Neural progenitor cell (in vitro differentiated cells): Measurements from ENCODE around the gene MED13L. TPM values are rescaled to one million over a fixed set of nuclear protein-coding genes. Genes with fewer than 3 reads are reported as not detected.

Experiments used
- DNase-seq: peaks from one replicate; pipeline ENCODE4 v3.0.0-alpha.2; 2016; ENCODE audit warnings: low spot score
- H2AFZ ChIP-seq: fragments of 200-600 bp; sonication (generic); replicated peaks from 2 replicates; pipeline ENCODE4 v1.6.1; 2016; ENCODE audit warnings: antibody characterized with exemption
- H3F3A ChIP-seq: fragments of 200-600 bp; sonication (generic); 2 replicates; pipeline ENCODE4 v1.6.1; 2016; ENCODE audit warnings: antibody characterized with exemption, low read depth
- H3K27ac ChIP-seq: fragments of 200-600 bp; sonication (generic); 2 replicates; pipeline ENCODE4 v1.5.1; 2016; ENCODE audit warnings: mild to moderate bottlenecking
- H3K27me3 ChIP-seq: fragments of 200-600 bp; sonication (generic); 2 replicates; pipeline ENCODE4 v1.6.1; 2016; ENCODE audit warnings: mild to moderate bottlenecking, moderate library complexity
- H3K36me3 ChIP-seq: fragments of 200-600 bp; sonication (generic); 2 replicates; pipeline ENCODE4 v1.5.1; 2016
- H3K4me1 ChIP-seq: fragments of 200-600 bp; sonication (generic); 2 replicates; pipeline ENCODE4 v1.6.1; 2016; ENCODE audit warnings: mixed run types
- H3K4me2 ChIP-seq: fragments of 200-600 bp; sonication (generic); 2 replicates; pipeline ENCODE4 v1.6.1; 2016
- H3K4me3 ChIP-seq: fragments of 200-600 bp; sonication (generic); 2 replicates; pipeline ENCODE4 v1.5.1; 2016
- H3K79me2 ChIP-seq: fragments of 200-600 bp; sonication (generic); 2 replicates; pipeline ENCODE4 v1.6.1; 2016; ENCODE audit warnings: low read depth
- H3K9ac ChIP-seq: fragments of 200-600 bp; sonication (generic); 2 replicates; pipeline ENCODE4 v1.6.1; 2016
- H3K9me3 ChIP-seq: fragments of 200-600 bp; sonication (generic); 2 replicates; pipeline ENCODE4 v1.5.1; 2016; ENCODE audit warnings: low read depth
- H4K20me1 ChIP-seq: fragments of 200-600 bp; sonication (generic); 2 replicates; pipeline ENCODE4 v1.6.1; 2016; ENCODE audit warnings: low read depth
- H3K27ac Mint-ChIP-seq: 3 replicates; pipeline ENCODE4 v1.8.0; 2021; ENCODE audit warnings: mixed read lengths
- H3K27me3 Mint-ChIP-seq: 2 replicates; pipeline ENCODE4 v1.8.0; 2022; ENCODE audit warnings: low read depth, mild to moderate bottlenecking, inconsistent platforms, moderate library complexity, mixed read lengths; ENCODE audit not compliant: insufficient read depth
- H3K36me3 Mint-ChIP-seq: 3 replicates; pipeline ENCODE4 v1.8.0; 2021; ENCODE audit warnings: mixed read lengths
- H3K4me1 Mint-ChIP-seq: 3 replicates; pipeline ENCODE4 v1.8.0; 2021; ENCODE audit warnings: mixed read lengths
- H3K4me3 Mint-ChIP-seq: 3 replicates; pipeline ENCODE4 v1.8.0; 2021; ENCODE audit warnings: mild to moderate bottlenecking, moderate library complexity, mixed read lengths
- H3K9me3 Mint-ChIP-seq: 3 replicates; pipeline ENCODE4 v1.8.0; 2020; ENCODE audit warnings: mixed read lengths
- EZH2 ChIP-seq: fragments of 200-600 bp; sonication (generic); IDR thresholded peaks from 2 replicates; pipeline ENCODE4 v1.6.1; 2017; ENCODE audit warnings: antibody characterized with exemption, mild to moderate bottlenecking, moderate library complexity
- EZH2phosphoT487 ChIP-seq: fragments of 200-600 bp; sonication (generic); IDR thresholded peaks from 2 replicates; pipeline ENCODE4 v1.6.1; 2017; ENCODE audit warnings: antibody characterized with exemption
- total RNA-seq: library from RNA; depleted of rRNA; stranded (reverse); fragments of >200 nt; gene quantifications from 2 replicates; pipeline ENCODE4 v1.2.3, GENCODE V29; 2015; ENCODE audit warnings: low replicate concordance
- TF ChIP-seq, protein P1 (sequence below): fragments of 200-600 bp; sonication (generic); IDR thresholded peaks from 2 replicates; pipeline ENCODE4 v1.5.1; 2017; ENCODE audit warnings: antibody characterized with exemption, mild to moderate bottlenecking

Gene MED13L
- total RNA-seq, 1 donor from 2014 or later: 149 TPM

DNA sequence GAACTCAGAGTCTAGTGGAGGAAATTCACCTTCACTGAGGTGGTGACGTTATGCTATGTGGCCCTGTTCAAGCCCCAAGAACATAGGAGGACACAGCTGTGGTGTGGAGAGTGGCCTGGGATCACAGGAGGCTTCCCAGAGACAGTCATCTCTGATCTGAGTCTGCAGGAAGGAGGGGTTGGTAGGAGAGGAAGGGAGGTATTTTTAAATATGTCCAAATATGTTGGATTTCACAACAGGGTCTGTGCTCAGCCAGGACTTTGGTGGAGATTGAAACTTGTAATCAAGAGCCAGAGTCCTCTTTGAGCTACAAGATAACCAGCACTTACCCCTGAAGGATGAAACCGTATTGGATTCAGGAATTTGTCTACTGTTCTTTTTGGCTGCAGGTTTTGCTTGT lies 26.4 kb upstream of the MED13L start:
- no peaks in the 10 kb centered on the region for H3K36me3 Mint-ChIP-seq
- Histone ChIP-seq H3K9me3 (no peaks in the 10 kb centered on the region), H3K36me3 (no peaks in the 10 kb centered on the region), H3K9ac (no peak overlapping the region), H3K27me3 (no peaks in the 10 kb centered on the region), H3K4me2 (no peak overlapping the region), H3F3A (peaks cover 14% of the 10 kb centered on the region), H3K79me2 (no peaks in the 10 kb centered on the region), H3K4me1 (peaks cover 24% of the 10 kb centered on the region), H2AFZ (no peak overlapping the region), H3K4me3 (no peak overlapping the region), H3K27ac (no peak overlapping the region), H4K20me1 (no peaks in the 10 kb centered on the region)
- DNase-seq: no peak
- no peak overlapping the region for H3K4me3 Mint-ChIP-seq
- TF ChIP-seq EZH2phosphoT487 (no peak), EZH2 (no peak)
- TF ChIP-seq, protein P1, sequence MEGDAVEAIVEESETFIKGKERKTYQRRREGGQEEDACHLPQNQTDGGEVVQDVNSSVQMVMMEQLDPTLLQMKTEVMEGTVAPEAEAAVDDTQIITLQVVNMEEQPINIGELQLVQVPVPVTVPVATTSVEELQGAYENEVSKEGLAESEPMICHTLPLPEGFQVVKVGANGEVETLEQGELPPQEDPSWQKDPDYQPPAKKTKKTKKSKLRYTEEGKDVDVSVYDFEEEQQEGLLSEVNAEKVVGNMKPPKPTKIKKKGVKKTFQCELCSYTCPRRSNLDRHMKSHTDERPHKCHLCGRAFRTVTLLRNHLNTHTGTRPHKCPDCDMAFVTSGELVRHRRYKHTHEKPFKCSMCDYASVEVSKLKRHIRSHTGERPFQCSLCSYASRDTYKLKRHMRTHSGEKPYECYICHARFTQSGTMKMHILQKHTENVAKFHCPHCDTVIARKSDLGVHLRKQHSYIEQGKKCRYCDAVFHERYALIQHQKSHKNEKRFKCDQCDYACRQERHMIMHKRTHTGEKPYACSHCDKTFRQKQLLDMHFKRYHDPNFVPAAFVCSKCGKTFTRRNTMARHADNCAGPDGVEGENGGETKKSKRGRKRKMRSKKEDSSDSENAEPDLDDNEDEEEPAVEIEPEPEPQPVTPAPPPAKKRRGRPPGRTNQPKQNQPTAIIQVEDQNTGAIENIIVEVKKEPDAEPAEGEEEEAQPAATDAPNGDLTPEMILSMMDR: no peak
- H3K27me3 Mint-ChIP-seq: peaks cover under 1% of the 10 kb centered on the region
- H3K27ac Mint-ChIP-seq: no peak overlapping the region
- H3K4me1 Mint-ChIP-seq: peaks cover 23% of the 10 kb centered on the region
- peaks cover 3% of the 10 kb centered on the region for H3K9me3 Mint-ChIP-seq

DNA sequence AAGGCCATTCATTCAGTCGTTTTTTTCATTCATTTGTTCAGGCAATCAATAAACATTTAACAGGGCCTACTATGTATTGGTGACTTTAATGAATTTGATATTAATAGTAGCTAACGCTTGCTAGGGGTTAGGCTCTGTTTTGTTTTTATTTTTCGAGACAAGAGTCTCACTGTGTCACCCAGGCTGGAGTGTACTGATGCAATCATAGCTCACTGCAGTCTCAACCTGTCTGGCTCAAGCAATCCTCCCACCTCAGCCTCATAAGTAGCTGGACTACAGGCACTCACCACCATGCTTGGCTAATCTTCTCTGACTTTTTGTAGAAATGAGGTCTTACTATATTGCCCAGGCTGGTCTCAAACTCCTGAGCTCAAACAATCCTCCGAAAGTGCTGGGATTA lies 25.6 kb upstream of the MED13L start:
- H3K9me3 ChIP-seq: no peaks in the 10 kb centered on the region
- H2AFZ ChIP-seq: no peak overlapping the region
- no peak for TF ChIP-seq EZH2
- no peak for TF ChIP-seq EZH2phosphoT487
- TF ChIP-seq, protein P1: no peak
- H3K27ac Mint-ChIP-seq: no peak overlapping the region
- no peaks in the 10 kb centered on the region for H3K27me3 Mint-ChIP-seq
- H3F3A ChIP-seq: peaks cover 14% of the 10 kb centered on the region
- no peaks in the 10 kb centered on the region for H3K9me3 Mint-ChIP-seq
- no peak for DNase-seq
- no peaks in the 10 kb centered on the region for H3K27me3 ChIP-seq
- no peak overlapping the region for H3K27ac ChIP-seq
- H3K4me2 ChIP-seq: no peak overlapping the region
- H3K36me3 ChIP-seq: no peaks in the 10 kb centered on the region
- H3K79me2 ChIP-seq: no peaks in the 10 kb centered on the region
- no peak overlapping the region for H3K9ac ChIP-seq
- H3K4me3 ChIP-seq: no peak overlapping the region
- H4K20me1 ChIP-seq: no peaks in the 10 kb centered on the region
- peaks cover 23% of the 10 kb centered on the region for H3K4me1 Mint-ChIP-seq
- no peak overlapping the region for H3K4me3 Mint-ChIP-seq
- H3K36me3 Mint-ChIP-seq: no peaks in the 10 kb centered on the region
- peaks cover 24% of the 10 kb centered on the region for H3K4me1 ChIP-seq

DNA sequence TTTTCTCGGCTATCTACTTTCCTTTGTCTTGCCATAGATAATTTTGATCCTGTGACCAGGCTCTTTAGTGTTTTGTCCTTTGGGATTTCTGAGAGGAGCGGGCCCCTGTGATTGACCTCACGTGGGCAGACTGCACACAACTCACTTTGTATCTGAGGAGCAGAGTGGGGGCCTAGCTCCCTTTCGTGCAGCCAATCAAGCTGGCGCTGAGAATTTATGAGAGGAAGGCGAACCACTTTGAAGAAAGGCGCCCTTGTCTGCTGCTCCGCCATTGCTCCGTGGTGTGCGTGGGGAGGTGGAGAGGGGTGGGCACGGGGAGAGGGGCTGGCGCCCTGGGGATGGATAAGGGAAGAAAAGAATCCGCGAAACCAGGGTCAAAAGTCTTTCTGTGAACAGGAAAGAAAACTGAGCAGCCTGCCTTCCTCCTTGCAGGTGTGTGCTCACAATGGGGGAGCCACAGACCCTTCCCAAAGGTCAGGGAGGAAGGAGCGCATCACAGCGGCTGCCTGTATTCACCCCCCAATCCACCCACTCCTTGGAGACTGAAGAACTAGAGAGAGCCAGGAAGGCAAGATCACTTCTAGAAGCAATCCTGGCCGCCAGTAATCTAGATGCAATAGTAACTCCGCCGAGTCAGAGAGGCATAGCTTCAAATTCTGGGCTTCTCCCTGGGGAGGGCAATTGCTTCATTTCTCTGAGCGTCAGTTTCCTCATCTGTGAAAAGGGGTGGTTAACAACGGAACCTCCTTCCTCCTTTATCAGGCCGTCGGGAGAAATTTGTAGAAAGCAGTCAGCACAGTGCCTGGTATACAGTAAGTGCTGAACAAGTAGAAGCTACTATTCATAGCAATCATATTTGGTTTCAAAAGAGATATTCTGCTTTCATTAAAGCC lies 24.9 kb upstream of the MED13L start:
- Histone ChIP-seq H3K4me3 (no peak overlapping the region), H3K79me2 (no peaks in the 10 kb centered on the region), H4K20me1 (no peaks in the 10 kb centered on the region), H3K9ac (no peak overlapping the region), H3K27me3 (no peaks in the 10 kb centered on the region), H3K9me3 (no peaks in the 10 kb centered on the region), H3K4me1 (peaks cover 24% of the 10 kb centered on the region), H3K4me2 (peak overlapping the region; percentile 14), H3F3A (peaks cover 14% of the 10 kb centered on the region), H3K27ac (peak overlapping the region; percentile 33), H3K36me3 (no peaks in the 10 kb centered on the region), H2AFZ (peak overlapping the region; percentile 55)
- Mint-ChIP-seq H3K36me3 (no peaks in the 10 kb centered on the region), H3K4me1 (peaks cover 23% of the 10 kb centered on the region), H3K4me3 (no peak overlapping the region), H3K9me3 (no peaks in the 10 kb centered on the region), H3K27me3 (no peaks in the 10 kb centered on the region), H3K27ac (peak overlapping the region; percentile 64)
- DNase-seq: peak; percentile 42
- TF ChIP-seq EZH2phosphoT487 (no peak), EZH2 (no peak)
- TF ChIP-seq, protein P1: no peak
